SK-N-MC (cell line): ENCODE data around the gene DGKH.

Experiments
- EZH2 ChIP-seq: fragments of 200-600 bp; sonication (generic); IDR thresholded peaks from one replicate; pipeline ENCODE4 v1.6.1; 2017; ENCODE audit warnings: antibody characterized with exemption
- POLR2AphosphoS5 ChIP-seq: IDR thresholded peaks from 2 replicates; pipeline ENCODE4 v1.6.1; 2012; ENCODE audit warnings: mild to moderate bottlenecking, low read depth, low read length, borderline replicate concordance

GRCh38 chr13:42064966-42065365 lies 16.5 kb downstream of the DGKH start:
- no peak for TF ChIP-seq POLR2AphosphoS5
- no peak for TF ChIP-seq EZH2
